Effector memory CD4-positive, alpha-beta T cell (primary cell): ENCODE results near the gene PCSK5.

Experiments used
- DNase-seq, 3 donors: peaks; one replicate each; pipeline ENCODE4 v3.0.0-alpha.2; 2020
- H3K27ac ChIP-seq: 2 replicates; pipeline ENCODE4 v1.7.0; 2013; ENCODE audit warnings: mild to moderate bottlenecking, low read length, moderate library complexity; ENCODE audit not compliant: insufficient read depth, poor library complexity, severe bottlenecking
- H3K27me3 ChIP-seq: replicated peaks from 2 replicates; pipeline ENCODE4 v1.7.0; 2013; ENCODE audit warnings: mild to moderate bottlenecking, low read length; ENCODE audit not compliant: insufficient read depth, control insufficient read depth, poor library complexity, severe bottlenecking
- H3K36me3 ChIP-seq: 2 replicates; pipeline ENCODE4 v1.7.0; 2013; ENCODE audit warnings: mild to moderate bottlenecking, low read length, moderate library complexity; ENCODE audit not compliant: control insufficient read depth, insufficient read depth
- H3K4me1 ChIP-seq: 2 replicates; pipeline ENCODE4 v1.7.0; 2013; ENCODE audit warnings: low read length, mild to moderate bottlenecking; ENCODE audit not compliant: control insufficient read depth, insufficient read depth, poor library complexity, severe bottlenecking
- H3K4me3 ChIP-seq: 2 replicates; pipeline ENCODE4 v1.7.0; 2013; ENCODE audit warnings: low read length, low read depth, mild to moderate bottlenecking; ENCODE audit not compliant: insufficient read depth, poor library complexity, severe bottlenecking
- H3K9me3 ChIP-seq: 2 replicates; pipeline ENCODE4 v1.7.0; 2013; ENCODE audit warnings: mild to moderate bottlenecking, low read length, moderate library complexity; ENCODE audit not compliant: control insufficient read depth

The PCSK5 gene

GRCh38 chr9:76177931-76178330 lies 287.5 kb downstream of the PCSK5 start:
- Histone ChIP-seq H3K27ac (no peak overlapping the region), H3K36me3 (peaks cover 10% of the 10 kb centered on the region), H3K27me3 (no peaks in the 10 kb centered on the region), H3K4me3 (no peak overlapping the region), H3K9me3 (no peaks in the 10 kb centered on the region), H3K4me1 (no peaks in the 10 kb centered on the region)
- DNase-seq = no peak

DNA sequence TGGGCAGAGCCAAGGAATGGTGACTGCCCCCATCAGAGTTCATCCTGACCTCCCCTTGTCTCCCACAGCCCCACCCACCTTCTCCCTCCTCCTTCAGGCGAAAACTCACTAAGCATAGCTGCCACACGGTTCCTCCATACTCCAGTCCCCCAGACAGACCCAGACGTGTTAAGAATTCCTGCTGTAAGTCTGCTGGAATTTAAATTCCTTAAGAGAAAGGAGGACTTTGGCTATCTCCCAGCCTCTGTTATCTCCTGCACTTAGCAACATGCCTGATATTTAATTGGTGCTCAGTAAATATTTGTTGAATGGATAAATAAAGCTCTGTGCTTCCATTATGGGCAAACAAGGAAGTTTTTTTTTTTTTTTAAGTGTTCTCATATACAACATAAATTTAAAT lies 290.1 kb downstream of the PCSK5 start:
- Histone ChIP-seq H3K4me1 (no peaks in the 10 kb centered on the region), H3K27ac (no peak overlapping the region), H3K36me3 (peaks cover 14% of the 10 kb centered on the region), H3K4me3 (no peak overlapping the region), H3K27me3 (no peaks in the 10 kb centered on the region), H3K9me3 (no peaks in the 10 kb centered on the region)
- no peak for DNase-seq

DNA sequence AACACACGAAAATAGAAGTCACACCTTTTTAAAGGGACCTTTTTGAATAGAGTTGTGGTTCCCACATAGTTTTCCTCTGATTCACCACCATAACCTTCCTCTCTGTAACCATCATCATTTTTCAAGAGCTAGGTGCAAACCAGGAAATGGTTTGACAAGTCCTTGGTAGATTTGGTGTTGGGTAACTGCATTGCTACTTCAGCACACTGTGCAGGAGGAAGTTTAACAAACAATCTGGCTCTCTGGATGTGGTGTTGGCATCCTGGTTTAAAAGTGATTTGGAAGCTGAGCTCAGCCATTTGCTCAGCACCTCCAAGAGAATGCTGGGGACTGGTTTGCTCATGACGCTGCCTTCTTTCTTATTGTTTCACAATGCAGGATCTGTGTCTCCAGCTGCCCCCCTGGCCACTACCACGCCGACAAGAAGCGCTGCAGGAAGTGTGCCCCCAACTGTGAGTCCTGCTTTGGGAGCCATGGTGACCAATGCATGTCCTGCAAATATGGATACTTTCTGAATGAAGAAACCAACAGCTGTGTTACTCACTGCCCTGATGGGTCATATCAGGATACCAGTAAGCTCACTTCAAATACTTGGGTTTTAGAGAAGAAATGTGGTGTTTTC lies 290.7 kb downstream of the PCSK5 start:
- Histone ChIP-seq H3K4me1 (no peaks in the 10 kb centered on the region), H3K27me3 (no peaks in the 10 kb centered on the region), H3K9me3 (no peaks in the 10 kb centered on the region), H3K27ac (no peak overlapping the region), H3K4me3 (no peak overlapping the region), H3K36me3 (peaks cover 14% of the 10 kb centered on the region)
- DNase-seq = no peak

- H3K27me3 ChIP-seq = no peaks in the 10 kb centered on the region
- DNase-seq = no peak
- peaks cover 14% of the 10 kb centered on the region for H3K36me3 ChIP-seq
- no peak overlapping the region for H3K4me3 ChIP-seq
- H3K4me1 ChIP-seq = no peaks in the 10 kb centered on the region
- no peak overlapping the region for H3K27ac ChIP-seq
- no peaks in the 10 kb centered on the region for H3K9me3 ChIP-seq
Measured at GRCh38 chr9:76181781-76182180, 291.3 kb downstream of the PCSK5 start.

DNA sequence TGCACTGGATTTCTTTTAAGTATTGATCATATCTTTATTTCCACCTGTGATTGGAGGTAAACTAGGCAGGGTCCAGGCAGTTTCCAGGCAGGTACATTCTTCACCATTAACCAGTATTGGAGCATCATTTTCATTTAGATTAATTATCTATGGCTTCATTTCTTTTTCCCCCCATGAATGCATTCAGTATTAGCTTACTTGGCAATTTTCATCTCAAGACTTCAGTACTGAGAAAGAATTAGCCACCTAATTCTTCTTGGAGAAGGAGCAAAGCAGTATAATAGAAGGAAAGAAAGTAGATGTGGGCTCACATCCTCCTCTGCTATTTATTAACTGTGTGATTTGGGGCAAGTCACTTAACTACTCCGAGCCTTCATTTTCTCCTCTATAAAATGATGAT lies 295.0 kb downstream of the PCSK5 start:
- DNase-seq = no peak
- H3K36me3 ChIP-seq = peaks cover 18% of the 10 kb centered on the region
- H3K4me3 ChIP-seq = no peak overlapping the region
- no peaks in the 10 kb centered on the region for H3K9me3 ChIP-seq
- no peaks in the 10 kb centered on the region for H3K4me1 ChIP-seq
- H3K27ac ChIP-seq = no peak overlapping the region
- H3K27me3 ChIP-seq = no peaks in the 10 kb centered on the region

DNA sequence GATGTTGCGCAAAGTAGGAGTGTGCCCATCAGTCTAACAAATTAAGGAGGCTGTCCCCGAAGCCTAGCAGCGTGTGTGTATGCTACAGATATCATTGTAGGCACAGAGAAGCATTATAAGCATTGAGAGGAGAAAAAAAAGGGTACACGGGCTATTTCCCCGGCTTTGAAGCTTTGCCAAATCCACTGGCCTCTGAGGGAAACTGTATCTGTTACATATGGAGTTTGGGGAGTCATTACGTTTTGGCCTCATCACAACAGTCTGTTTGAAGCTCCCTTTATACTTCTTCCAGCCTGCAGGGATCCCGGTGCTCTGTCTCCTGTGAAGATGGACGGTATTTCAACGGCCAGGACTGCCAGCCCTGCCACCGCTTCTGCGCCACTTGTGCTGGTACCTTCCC lies 297.8 kb downstream of the PCSK5 start:
- no peaks in the 10 kb centered on the region for H3K9me3 ChIP-seq
- no peaks in the 10 kb centered on the region for H3K27me3 ChIP-seq
- H3K27ac ChIP-seq = no peak overlapping the region
- peaks cover 8% of the 10 kb centered on the region for H3K36me3 ChIP-seq
- H3K4me1 ChIP-seq = no peaks in the 10 kb centered on the region
- H3K4me3 ChIP-seq = no peak overlapping the region
- DNase-seq = no peak

DNA sequence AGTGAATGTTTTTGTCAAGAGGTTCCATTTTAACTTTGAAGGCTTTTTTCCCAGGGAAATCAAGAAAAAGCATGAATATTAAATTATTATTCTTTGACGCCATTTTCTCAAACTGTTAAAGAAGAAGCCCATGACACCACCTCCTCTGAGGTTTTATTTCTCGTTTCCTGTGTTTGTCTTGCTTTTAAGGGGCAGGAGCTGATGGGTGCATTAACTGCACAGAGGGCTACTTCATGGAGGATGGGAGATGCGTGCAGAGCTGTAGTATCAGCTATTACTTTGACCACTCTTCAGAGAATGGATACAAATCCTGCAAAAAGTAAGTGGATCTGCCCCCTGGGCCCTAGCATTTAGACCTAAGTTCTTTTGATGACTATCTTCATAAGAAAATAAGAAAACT lies 298.4 kb downstream of the PCSK5 start:
- no peaks in the 10 kb centered on the region for H3K27me3 ChIP-seq
- no peaks in the 10 kb centered on the region for H3K9me3 ChIP-seq
- no peaks in the 10 kb centered on the region for H3K4me1 ChIP-seq
- peaks cover 8% of the 10 kb centered on the region for H3K36me3 ChIP-seq
- H3K27ac ChIP-seq = no peak overlapping the region
- no peak overlapping the region for H3K4me3 ChIP-seq
- no peak for DNase-seq

GRCh38 chr9:76191493-76191892 lies 301.0 kb downstream of the PCSK5 start:
- H3K27me3 ChIP-seq = no peaks in the 10 kb centered on the region
- H3K4me3 ChIP-seq = no peak overlapping the region
- H3K4me1 ChIP-seq = no peaks in the 10 kb centered on the region
- DNase-seq = no peak
- H3K9me3 ChIP-seq = no peaks in the 10 kb centered on the region
- peaks cover 4% of the 10 kb centered on the region for H3K36me3 ChIP-seq
- no peak overlapping the region for H3K27ac ChIP-seq

DNA sequence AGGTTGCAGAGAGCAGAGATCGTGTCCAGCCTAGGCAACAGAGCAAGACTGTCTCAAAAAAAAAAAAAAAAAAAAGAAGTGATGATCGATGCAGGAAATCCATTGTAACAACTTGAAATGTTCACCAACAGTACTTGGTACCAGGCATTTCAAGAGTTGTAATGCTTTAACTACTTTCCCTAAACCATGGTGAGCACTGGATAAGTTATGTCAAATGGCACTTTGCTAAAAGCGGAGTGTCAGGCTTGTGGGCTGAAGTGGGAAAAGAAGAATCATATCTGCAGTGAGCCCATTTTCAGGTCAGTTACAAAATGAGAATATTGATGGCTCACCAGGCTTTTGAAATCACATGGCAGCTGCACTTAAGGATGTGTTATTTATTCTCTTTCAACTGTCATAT lies 301.5 kb downstream of the PCSK5 start:
- Histone ChIP-seq H3K9me3 (no peaks in the 10 kb centered on the region), H3K4me3 (no peak overlapping the region), H3K36me3 (peaks cover 4% of the 10 kb centered on the region), H3K4me1 (no peaks in the 10 kb centered on the region), H3K27ac (no peak overlapping the region), H3K27me3 (no peaks in the 10 kb centered on the region)
- DNase-seq = no peak

GRCh38 chr9:76194896-76195295 lies 304.4 kb downstream of the PCSK5 start:
- H3K9me3 ChIP-seq = no peaks in the 10 kb centered on the region

More at GRCh38 chr9:76194896-76195295, 304.4 kb downstream of the PCSK5 start:
- Histone ChIP-seq H3K27me3 (no peaks in the 10 kb centered on the region), H3K4me3 (no peak overlapping the region), H3K27ac (no peak overlapping the region), H3K4me1 (no peaks in the 10 kb centered on the region), H3K36me3 (no peaks in the 10 kb centered on the region)
- no peak for DNase-seq
